GM21717 (cell line): ENCODE results near the gene NFX1.
"Not testable (repeated sequence)": the region's sequence is repeated elsewhere in the genome, so short reads cannot be mapped to it uniquely, and the experiment has no call there.

Experiments
- ATAC-seq: cut with Tn5 transposase; IDR thresholded peaks from one replicate; pipeline ENCODE4 v1.9.1; 2021; ENCODE audit warnings: mild to moderate bottlenecking, moderate library complexity; ENCODE audit not compliant: unreplicated experiment

Gene NFX1

DNA sequence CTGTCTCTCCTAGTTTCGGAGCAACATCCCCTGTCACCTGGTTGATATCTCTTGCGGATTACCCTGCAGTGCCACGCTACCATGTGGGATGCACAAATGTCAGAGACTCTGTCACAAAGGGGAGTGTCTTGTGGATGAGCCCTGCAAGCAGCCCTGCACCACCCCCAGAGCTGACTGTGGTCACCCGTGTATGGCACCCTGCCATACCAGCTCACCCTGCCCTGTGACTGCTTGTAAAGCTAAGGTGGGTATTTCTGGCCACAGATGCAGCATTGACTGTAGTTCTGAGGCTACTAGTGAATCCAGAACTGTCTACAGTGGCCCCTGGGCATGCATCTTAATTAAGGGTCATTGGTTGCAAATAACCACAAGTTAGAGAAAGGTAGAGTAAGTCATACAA is 61.2 kb downstream of the NFX1 start:
- no peak for ATAC-seq

DNA sequence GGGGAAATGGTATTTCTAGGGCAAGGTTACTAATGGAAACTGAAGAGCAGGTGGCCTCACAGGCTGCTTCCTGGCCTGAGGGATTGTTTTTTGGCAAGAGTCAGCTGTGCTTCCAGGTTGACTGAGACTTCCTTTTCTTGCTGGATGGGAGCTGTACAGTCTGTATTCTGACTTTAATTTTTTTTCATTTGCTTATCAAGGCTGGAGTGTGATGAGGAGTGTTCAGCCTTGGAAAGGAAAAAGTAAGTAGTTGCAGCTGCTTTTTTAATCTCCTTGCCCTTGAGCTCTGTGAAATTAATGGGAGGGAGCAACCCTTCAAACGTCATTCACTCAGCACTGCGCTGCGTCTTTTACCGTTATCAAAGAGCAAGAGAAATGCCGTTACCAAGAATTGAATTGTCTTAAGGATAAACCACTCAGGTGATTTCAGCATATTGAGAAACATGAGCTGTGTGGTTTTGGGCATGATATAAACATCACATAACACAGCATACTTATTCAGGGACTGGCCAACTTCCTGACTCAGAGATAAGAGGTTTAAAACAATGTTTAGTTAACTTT is 64.4 kb downstream of the NFX1 start:
- no peak for ATAC-seq

DNA sequence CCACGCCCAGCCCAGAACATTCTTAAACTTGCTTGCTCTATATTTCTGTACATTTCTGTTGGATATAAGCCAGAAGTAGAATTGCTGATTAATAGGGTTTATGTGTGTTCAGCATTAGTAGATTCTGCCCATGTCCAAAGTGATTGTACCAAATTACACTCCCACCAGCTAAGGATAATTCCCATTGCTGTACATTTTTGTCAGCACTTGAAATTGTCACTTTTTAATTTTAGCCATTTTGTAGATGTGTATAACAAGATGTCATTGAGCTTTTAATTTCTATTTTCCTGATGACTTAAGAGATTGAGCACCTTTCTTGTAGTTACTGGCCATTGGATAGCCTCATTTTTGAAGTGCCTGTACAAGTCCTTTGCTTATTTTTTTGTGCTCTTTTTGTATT is 65.6 kb downstream of the NFX1 start:
- no peak for ATAC-seq

DNA sequence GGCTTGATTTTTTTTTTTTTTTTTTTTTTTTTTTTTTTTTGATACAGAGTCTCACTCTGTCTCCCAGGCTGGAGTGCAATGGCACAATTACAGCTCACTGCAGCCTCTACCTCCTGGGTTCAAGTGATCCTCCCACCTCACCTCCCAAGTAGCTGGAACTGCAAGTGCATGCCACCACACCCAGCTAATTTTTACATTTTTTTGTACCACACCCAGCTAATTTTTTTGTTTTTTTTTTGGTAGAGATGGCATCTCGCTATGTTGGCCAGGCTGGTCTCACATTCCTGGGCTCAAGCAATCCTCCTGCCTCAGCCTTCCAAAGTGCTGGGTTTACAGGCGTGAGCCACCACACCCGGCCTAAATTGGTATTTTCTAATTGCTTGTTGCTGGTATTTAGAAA is 68.3 kb downstream of the NFX1 start:
- ATAC-seq = not testable (repeated sequence)

DNA sequence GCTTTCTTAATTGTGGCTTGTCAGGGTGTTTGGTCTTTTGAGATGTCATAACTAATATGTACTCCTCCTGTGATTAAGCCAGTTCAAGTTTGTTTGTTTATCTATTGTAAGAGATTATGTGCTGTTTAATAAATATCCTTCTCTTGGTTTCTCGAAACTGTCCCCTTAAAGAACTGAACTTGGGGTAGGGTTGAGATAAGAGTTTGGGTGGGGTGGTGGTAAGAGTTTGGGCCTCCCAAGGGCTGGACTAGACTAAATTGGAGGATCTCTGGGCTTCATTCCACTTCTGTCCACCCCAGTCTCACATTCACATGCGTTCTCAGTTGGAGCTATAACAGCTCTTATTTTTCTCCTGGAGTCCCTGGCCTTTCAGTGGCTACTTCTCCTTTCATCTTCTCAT is 73.8 kb downstream of the NFX1 start:
- ATAC-seq = no peak

DNA sequence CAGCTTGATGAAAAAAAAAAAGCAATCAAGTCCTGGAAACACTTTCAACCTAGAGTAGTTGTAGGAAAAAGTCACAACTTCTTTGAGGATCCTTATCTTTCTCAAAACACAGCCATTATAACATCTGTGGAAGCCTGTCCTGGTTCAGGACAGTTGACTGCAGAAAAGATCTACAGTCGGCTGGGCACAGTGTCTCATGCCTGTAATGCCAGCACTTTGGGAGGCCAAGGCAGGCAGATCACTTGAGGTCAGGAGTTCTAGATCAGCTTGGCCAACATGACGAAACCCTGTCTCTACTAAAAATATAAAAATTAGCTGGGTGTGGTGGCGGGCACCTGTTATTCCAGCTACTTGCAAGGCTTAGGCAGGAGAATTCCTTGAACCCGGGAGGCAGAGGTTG is 74.5 kb downstream of the NFX1 start:
- ATAC-seq = not testable (repeated sequence)

DNA sequence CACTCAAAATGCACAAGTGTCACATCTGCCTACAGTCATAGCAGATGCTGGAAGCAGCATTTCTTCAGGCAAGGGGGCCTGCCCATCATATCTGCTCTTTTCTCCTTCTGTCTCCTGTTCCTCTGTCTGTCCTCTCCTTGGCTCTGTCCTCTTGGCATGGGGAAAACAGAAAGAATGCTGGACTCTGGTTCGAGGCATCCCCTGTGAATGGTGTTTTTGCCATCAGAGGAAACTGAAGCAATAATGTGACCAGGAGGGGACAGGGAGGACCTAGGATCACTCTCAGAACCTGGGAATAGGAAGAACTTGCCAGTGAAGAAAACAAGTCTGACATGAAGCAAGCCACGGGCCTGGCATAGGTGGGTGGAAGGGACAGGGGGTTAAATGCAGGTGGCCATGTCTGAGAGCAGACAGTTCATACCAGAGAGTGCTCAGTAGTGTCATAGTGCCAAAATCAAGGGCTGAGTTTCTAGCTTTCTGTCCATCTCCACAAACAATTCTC is 76.7 kb downstream of the NFX1 start:
- ATAC-seq = no peak

DNA sequence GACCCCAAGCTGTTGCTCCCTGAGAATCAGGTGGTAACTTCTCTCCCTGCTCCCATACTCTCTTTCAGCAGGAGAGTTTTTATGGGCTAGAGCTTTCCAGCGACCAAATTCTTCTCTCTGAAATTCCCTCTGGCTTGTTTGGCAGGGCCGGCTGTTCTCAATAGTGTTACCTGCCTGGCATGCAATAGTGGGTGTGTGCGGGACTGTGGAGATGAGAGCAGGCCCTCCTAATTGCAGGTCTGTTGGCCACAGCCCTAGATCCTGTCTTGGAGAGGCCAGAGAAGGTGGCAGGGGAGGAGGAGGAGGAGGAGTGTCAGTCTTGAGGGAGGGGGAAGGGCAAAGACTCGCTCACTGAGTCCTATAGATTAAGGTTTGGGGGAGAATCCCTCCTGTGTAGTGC is 82.6 kb downstream of the NFX1 start:
- no peak for ATAC-seq

DNA sequence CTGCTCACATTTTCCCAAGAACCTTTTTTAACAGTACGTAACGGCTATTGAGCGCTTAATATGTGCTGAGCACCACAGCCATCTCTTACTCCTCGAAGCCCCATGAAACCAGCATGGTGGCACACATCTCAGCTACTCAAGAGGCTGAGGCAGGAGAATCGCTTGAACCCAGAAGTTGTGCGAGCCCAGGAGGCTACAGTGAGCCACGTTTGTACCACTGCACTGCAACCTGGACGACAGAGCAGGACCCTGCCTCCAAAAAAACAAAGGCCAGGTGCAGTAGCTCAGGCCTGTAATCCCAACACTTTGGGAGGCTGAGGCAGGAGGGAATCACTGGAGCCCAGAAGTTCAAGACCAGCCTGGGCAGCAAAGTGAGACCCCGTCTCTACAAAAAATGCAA is 83.9 kb downstream of the NFX1 start:
- no peak for ATAC-seq

DNA sequence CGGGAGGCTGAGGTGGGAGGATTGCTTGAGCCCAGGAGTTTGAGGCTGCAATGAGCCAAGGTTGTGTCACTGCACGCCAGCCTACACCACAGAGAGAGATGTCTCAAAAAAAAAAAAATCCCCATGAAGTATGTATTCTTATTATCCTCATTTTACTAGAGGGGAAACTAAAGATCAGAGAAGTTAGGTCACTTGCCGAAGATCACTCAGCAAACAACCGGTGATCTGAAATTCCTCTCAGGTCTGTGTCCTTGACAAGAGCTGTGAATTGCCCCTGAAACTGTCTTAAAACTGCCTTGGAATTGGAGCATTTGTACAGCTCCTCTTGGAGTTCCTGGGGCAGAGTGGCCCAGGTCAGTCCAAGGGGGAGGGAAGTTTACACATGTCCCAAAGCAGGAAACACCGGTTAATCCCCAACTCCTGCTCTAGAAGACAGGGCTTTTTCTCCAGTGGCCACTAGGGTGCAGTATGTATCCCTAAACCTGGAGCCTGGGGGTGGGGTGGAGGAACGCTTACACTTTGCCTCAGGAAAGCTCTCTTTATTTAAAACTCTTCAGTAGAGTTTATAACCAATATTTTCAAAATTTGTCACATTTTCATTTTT is 84.4 kb downstream of the NFX1 start:
- peak; percentile 78 for ATAC-seq

DNA sequence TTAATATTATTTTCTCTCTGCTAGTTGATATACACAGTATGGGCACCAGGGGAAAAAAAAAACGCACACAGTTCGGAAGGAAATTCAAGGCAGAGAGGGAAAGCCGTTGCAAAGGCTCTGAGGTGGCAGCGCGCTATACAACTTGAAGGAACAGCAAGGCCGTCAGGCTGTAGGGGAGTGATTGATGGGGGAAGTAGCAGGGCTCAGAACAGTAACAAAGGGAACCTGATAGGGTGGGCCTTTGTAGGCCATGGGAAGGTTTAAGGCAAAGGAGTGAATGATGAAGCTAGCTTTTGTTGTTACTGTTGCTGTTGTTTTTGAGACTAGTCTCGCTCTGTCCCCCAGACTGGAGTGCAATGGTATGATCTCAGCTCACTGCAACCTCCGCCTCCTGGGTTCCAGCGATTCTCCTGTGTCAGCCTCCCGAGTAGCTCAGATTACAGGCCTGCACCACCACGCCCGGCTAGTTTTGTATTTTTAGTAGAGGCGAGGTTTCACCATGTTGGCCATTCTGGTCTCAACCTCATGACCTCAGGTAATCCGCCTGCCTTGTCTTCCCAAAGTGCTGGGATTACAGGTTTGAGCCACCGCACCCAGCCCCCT is 85.0 kb downstream of the NFX1 start:
- no peak for ATAC-seq

DNA sequence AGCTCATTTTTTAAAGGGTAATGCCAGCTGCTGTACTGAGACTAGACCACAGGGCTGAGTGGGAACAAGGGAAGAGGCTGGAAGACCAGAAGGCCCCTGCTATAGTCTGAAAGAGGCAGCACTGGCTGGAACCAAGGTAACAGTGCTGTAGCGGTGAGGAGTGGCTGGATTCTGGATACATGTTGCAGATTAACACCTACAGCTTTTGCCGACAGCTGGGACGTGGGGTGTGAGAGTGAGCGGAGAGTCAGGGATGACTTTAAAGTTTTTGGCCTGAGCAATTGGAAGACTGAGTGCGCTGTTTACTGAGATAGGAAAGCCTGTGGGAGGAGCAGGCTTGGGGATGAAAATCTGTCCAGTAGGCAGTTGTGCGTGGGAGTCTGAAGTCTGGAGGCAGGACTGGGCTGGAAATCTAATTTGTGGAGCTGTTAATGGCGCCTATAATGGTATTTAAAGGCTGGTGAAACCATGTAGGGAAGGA is 85.6 kb downstream of the NFX1 start:
- ATAC-seq = no peak

DNA sequence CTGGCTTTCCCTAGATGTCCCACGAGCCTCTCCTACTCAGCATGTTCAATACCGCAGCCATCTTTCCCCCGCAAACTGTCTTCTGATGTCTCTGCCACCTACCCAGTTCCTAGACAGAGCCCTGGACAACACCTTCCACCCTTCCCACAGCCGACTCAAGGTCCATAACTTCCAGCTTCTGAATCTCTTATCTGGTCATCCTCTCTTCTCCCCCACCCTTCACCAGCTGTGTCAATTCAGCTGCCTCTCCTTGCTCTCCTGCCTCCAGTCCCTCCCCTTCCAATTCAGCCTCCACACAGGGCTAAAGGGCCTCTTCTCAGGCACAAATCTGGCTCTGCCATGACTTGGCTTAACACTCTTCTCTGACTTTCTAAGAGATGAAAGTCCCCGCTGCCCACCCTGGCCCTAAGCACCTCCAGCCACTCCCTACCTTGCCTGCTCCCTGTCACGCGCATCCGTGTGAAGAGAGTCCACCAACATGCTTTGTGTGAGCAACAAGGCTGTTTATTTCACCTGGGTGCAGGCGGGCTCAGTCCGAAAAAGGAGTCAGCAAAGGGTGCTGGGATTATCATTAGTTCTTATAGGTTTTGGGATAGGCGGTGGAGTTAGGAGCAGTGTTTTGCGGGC is 86.9 kb downstream of the NFX1 start:
- ATAC-seq = no peak

DNA sequence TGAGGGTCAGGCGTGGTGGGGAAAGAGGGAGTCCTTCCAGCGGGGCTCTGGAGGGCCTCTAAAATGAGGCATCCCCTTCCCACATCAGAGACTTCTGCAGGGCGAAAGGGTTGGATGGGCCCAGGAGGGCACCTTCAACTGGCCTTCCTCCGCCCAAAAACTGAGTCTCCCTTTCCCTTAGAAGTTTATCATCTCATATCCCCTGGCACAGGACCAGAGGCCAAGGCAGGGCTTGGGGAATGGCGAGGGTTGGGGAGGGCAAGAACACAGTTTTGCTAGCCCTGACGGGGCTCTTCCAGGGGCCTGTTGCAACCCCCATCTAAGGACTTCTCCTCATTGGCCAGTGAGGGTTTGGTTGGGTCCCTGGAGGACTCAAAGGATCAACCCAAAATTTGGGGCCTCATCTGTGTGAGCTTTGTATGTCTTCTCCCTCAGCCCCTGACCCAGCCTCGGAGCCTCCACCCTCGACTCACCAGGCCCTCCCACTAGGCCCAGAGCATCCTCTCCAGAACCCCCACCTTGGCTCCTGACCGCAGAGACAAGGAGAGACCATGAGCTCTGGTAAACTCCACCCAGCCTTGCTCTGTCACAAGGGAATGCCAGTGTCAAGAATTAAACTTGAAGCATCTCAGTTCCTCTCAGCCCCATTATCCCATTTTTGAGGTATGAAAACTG is 87.9 kb downstream of the NFX1 start:
- ATAC-seq = no peak

DNA sequence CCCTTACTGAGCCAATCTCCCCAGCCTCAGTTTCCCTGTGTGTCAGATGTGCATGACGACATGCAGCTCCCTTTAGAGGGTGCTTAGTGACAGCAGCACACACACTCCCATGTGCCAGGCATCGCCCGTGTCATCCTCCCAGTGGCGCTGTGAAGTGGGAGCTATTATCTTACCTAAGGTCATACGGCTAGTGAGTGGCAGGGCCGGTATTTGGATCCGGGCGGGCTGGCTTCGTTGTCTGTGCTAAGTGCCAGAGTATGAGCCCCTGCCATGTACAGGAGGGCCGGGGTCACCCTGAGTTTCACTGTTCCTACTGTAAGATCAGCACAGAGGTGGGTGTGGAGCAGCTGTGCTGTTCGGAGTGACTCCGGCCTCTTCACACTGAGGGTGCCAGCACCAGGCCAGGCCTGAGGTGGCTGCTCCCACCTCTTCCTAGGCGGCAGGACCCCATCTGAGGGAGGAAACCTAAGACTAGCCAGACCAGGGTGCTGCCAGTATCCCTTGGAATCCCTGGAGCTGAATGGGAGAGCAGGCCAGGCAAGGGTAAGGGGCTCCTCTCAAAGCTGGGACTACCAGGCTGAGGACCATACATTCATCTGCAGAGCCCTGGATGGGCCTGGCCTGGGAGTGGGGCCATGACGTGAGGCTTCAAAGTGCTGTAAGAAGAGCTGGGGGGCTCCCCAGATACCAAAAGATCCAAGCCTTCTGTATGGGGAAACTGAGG is 89.5 kb downstream of the NFX1 start:
- no peak for ATAC-seq

DNA sequence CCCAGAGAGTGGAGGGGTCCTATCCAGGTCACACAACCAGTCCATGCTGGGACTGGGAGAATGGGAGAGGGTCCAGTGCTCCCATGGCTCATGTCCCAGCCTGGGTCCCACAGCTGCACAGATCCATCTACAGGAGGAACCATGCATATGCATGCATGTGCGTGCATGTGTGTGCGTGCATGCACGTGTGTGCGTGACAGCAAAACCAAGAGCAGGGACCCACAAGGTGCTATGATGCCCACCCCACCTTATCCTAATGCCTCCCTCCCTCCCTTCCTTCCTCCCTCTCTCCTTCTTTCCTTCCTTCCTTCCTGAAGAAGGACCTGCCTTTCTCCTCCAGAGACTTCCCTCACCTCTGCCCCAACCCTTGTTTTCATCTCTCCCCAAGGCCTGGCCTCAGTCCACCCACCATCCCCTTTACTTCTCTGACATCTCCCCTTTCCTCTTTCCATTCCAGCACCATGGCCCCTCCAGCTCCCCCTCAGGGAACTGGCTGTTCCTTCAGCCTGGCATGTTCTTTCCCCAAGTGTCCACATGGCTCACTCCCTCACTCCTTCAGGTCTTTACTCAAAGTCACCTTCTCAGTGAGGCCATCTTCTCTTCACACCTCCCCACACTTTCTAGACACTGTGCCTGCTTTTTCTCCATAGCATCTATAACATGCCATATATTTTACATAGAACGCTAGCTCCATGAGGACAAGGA is 90.2 kb downstream of the NFX1 start:
- no peak for ATAC-seq

DNA sequence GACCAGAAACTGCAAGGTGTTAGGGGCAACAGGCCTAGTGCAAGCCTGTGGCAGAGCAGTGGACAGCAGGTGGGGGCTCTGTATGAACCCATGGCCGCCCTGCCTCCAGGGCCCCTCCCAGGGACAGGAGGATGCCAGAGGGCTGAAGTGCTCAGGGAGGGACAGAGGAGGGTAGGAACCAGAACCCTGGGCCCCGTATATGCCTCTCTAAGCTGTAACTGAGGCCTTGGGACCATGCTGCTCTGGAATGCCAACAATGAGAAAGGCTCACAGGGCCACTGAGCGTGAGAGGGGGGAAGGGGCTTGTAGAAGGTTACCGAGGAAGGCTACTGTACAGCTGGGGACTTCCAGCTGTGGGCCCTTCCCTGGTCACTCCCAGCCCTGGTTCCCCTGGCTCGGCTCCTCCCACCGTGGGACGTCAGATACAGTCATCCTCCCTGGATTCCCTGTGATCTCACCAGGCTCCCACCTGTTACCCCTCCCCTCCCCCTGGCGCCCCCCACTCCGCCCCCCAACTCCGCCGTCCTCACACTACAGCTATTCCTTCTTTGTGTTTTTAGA is 91.0 kb downstream of the NFX1 start:
- no peak for ATAC-seq

DNA sequence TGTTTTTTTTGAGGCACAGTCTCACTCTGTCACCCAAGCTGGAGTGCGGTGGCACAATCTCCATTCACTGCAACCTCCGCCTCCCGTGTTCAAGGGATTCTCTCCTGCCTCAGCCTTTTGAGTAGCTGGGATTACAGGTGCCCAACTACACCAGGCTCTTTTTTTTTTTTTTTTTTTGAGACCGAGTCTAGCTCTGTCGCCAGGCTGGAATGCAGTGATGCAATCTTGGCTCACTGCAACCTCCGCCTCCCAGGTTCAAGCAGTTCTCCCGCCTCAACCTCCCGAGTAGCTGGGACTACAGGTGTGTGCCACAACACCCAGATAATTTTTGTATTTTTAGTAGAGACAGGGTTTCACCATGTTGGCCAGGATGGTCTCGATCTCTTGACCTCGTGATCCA is 92.1 kb downstream of the NFX1 start:
- not testable (repeated sequence) for ATAC-seq

DNA sequence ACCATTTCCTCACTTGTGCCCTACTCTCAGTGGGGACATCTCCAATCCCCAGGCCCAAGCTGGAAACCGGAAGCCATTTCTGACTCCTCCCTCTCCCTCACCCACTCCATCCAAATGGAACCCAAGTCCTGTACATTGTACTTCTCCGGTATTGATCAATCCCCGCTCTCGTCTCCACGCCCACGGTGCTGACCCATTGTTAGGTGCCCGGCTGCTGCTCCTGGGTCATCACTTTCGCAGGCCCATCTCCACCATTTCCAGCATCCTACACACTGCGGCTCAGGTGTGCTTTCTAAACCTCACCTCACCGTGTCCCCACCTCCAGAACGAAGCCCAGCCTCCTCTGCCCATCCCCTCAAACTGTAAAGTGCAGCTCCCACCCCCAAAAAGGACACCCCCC is 93.1 kb downstream of the NFX1 start:
- ATAC-seq = not testable (repeated sequence)

DNA sequence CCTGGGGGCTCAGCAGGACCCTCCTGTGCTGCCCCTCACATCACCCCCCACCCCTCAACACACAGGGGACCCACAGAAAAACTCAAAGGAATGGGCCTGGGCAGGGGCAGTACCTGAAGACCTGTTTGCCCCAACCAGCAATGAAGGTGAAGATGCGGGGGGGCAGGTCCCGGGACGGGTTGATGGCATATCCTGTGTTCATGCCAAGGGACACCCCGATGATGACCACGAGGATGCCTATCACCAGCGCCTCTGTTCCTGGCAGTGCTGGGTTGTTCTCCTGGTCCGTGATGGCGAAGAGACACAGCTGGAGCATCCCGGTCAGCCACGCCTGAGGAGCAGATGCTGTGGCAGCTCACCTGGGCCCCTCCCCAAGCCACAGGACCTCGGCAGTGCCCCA is 95.2 kb downstream of the NFX1 start:
- ATAC-seq = not testable (repeated sequence)
